GM19099 (cell line): ENCODE results near the gene ZBTB9.

Experiments
- POLR2A ChIP-seq: IDR thresholded peaks from 3 replicates; pipeline ENCODE4 v1.6.1; 2011; ENCODE audit warnings: low read depth; ENCODE audit not compliant: insufficient read length; ENCODE audit errors: extremely low read depth

ZBTB9 gene

DNA sequence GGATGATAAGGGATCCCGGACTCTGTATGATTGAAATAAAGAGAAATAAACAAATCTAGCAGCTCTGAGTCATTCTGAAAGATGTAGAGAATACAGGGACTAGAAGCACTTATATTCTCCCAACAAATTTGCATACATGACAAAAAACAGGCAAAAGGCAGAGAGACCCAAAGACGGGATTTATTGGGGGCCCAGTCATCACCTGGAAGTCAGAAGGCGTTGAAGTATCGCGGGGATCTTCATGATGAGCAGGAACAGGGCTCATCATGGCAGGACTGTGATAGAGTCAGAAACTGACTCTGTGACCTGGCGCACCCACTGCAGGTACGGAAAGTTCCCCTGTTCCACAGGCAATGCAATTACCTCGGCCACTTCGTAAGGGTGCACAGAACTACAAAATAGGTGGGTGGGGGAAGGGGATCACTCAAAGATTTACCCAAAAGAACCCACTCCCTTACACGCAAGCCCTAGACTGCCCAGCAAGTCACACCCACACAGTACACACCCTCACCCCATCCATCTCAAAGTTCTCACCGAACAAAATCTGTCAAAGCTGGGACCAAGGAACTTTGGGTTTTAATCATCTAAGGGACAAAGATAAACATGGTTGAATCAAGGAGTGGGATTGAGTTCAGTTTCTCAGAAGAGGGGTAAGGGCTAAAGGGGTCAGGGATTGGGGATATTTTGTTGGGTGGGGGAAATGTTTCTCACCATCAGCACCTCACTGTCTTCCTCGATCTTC lies 37.8 kb upstream of the ZBTB9 start:
- TF ChIP-seq POLR2A = peak; percentile 32

DNA sequence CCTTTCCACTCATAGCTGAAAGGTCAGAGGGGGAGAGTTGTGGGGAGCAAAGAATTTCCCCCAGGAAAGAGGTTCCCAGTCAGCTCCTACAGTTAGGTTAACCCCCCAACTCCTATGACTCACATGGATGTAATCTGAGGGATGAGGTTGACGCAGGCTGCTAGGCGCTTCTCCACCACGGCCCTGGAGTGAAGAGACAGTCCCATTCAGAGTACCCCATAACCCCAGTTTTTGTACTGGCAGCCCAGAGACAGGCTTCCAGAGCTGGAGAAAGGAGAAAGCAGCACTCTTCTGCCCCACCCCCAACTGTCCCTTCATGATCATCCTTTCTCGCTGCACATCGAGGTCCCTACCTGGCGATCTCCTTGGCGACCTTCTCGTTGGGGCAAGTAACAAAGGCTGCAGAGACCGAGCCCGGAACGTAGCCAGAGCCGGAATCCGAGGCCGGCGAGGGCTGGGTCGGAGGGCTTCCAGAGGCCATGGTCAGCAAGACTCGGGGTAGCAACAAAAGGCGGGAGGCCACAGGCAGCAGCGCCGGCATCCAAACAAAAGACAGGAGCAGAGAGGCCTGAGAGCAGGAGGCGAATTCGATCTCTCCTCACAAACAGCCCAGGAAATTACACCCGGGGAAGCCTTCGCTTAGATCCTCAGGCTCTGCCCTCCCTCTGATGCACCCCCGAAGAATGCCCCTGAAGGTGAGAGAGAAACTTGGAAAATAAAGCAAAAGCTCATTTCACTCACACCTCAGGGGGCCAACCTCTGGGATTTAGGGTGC lies 37.1 kb upstream of the ZBTB9 start:
- TF ChIP-seq POLR2A = no peak

DNA sequence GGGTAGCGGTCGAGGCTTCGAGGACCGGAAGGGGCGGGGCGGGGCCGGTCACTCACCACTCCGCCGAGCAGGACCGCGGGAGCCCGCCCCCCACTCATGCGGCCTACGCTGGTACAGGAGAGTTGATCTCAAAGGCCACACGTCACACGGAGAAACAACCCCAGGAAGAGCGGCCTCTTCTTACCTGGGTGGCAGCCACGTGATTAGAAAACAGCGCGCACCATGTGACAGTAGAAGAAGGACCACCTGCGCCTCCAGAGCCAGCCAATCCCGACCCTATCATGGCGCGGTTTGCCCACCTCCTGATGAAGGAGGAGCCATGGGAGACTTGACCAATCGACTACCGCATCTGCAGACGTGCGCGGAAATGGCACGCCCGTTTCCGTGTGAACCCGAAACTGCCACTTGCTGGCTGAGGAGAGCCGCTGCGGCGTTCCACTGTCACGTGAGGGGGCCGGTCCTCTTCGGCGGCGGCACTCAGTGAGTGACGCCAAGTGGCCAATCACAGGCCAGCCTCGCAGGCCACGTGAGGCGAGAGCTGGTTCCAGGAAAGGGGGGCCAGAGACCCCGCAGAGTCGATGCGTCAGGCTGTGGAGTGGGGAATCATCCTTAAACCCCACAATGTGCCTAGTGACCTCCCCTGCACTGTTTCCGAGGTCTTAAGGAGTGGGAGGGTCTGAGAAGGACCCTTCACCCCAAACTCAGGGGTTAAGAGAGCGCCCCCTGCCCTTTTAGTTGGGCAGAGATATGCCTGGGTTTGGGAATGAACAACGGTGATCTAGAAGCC lies 36.3 kb upstream of the ZBTB9 start, which contains the start of gene CUTA:
CUTA (minus strand) TSS at position 205 of the 787 bp plus-strand sequence; CDS start at position 98, 107 bp downstream.
- TF ChIP-seq POLR2A = peak; percentile 79

DNA sequence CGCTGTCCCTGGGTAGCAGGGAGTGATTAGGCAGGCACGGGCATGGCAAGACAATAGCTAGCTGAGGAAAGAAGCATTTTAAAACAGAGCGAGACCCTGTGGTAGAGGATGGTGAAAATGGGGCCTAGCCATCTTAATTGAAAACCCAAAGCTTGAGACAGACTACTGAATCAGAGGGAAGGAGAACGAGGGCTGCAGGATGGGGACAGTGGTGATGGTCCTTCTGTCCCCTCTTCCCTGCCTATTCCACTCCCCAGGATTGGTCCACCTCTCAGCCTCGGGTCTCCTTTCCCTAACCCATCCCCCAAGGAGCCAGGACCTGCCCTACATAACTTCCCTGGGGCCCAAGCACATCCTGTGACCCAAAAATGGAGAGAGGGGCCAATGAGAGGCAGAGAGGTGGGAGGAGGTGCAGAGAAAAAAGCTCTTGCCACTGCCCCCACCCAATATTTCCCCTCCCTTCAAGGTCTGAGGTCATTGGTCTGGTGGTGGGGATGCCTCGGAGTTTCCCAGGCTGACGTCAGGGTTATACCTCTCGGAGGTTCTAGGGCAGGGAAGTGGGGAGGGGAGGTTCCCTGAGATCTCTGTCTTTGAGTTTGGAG lies 35.6 kb upstream of the ZBTB9 start:
- TF ChIP-seq POLR2A = no peak

DNA sequence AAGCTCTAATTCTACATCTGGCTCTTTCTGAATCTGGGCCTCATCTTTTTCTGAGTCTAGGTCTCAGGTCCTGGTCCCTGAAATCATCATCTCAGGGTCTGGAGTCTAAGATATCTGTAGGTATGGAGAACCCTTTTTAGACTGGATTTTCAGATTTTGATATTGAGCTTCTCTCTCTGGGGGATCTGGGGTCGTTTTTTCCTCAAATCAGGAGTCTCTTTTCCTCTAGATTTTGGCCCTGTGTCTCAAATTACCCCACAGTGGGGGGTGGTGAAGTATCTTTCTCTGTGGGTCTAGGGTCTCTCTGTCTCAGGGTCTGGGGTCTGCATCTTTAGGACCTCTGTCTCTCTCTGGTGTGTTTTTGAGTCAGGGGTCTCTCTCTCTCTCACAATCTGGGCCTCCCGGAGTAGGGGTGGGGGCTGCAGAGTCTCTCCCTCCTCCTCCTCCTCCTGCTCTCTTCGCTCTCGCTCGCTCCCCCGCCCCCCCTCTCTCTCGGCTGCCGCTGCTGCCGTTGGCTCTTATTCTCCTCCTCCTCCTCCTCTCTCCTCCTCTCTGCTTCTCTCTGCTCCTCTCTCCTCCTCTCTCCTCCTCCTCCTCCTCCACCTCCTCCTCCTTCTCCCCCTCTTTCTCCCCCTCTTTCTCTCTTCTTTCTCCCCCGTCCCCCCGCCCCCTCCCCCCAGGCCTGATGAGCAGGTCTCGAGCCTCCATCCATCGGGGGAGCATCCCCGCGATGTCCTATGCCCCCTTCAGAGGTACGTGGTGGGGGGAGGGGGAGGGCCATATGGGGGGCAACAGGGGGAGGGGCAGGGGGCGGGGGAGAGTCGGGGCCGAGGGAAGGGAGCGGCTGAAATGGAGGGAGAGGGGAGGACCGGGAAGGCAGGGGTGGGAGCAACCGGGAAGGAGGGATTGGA lies 34.5 kb upstream of the ZBTB9 start, which contains the start of gene SYNGAP1:
SYNGAP1 (plus strand) TSS at position 486 of the 911 bp plus-strand sequence; CDS start at position 686, 200 bp downstream.
- TF ChIP-seq POLR2A = no peak

DNA sequence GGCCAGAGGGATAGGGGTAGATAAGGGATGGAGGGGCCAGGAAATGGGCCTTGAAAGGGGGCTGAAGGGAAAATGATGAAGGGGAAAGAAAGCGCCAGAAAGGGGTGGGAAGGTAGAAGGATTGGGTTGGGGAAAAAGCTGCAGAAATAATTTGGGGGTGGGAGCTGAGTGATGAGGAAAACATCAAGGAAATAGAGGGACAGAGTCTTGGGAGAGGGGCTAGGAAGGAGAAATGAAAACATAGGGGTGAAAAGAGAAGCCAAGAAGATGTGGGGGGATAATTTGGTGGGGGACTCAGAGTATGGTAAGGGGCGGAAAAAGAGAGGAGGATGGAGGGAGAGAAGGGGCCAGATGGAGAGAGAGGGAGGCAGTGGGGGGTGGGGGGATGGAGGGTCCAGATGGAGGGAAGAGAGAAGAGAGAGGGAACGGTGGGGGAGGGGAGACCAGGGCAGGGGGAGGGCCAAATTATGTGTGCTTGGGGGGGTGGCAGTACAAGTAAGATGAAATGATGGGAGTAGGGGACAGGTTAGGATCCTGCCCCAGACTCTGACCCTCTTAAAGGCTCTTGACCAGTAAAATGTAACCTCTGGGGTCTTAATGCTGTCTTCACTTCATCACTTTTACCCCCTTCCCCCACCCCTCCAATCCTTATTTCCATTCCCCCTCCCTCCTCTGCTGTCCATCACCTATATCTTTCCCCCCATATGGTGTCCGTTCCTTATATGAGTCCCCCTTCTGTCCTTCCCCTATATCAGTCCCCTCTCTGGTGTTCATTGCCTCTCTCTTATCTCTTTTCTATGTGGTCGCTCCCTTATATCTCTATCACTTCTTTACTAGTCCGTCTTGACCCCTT lies 33.7 kb upstream of the ZBTB9 start:
- TF ChIP-seq POLR2A = no peak

DNA sequence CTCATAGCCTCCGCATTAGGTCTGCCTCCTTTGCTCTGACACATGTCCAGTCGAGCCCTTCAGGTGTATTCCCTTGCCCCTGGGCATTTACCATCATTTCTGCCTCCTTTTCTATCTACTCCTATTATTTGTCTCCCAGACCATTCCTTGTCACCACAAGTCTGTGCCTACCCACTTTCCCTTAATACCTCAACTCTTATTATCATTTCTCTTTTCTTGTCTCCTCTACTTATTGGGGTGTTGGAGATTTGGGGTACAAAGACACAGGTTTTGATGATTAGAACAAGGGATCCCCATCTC lies 33.1 kb upstream of the ZBTB9 start:
- TF ChIP-seq POLR2A = no peak

DNA sequence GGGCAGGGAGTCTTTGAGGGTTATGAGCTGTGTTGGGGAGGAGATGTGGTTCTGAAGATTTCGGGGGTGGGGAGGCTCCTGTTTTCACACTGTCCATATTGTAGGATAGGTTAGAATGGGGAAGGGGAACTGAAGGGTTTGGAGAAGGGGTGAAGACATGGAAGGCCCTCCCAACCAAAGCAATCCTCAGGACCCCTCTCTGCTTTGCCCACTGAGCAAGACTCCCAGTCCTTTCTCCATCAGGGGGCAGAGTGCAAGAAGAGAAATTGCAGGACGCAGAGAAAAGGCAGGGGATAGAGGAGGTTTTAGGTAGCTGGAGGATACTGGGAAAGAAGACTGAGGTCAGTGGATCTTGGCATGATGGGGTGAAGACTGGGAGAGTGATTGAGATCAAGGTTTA lies 30.6 kb upstream of the ZBTB9 start:
- no peak for TF ChIP-seq POLR2A

DNA sequence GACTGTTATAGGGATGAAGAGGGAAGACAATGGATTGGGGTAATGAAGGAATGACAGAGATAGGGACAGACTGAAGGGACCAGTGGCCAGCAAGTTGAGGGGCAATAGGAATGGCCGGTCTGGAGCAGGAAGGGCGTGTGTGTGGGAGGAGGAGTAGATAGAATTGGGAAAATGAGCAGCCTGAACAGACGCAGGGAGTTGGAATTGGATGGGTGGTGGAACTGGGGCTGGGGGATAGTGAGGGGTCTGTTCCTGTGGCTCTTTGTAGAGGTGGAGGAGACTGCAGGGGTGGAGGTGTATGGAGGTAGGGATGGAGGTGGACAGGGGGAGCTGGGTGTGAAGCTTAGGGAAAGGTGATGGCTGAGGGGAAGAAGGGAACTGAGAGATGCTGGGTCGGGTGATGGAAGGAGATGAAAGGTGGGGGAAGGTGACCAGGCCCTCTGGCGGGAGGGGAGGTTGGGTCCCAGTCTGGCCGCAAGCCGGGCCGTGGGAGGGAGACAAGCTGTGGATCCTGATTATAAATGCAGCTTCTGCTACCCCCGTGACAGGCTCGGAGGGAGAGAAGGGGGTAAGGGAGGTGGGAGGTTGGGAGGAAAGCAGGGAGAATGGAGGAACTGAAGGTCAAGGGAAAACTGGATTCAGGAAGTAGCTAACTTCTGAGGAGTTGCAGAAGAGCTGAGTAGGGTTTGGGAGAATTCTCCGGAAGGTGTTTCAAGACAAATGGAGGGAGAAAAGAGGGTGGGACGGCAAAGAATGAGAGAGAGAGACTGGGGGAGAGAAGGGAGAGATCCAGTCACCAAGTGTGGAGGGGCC lies 29.3 kb upstream of the ZBTB9 start:
- no peak for TF ChIP-seq POLR2A

DNA sequence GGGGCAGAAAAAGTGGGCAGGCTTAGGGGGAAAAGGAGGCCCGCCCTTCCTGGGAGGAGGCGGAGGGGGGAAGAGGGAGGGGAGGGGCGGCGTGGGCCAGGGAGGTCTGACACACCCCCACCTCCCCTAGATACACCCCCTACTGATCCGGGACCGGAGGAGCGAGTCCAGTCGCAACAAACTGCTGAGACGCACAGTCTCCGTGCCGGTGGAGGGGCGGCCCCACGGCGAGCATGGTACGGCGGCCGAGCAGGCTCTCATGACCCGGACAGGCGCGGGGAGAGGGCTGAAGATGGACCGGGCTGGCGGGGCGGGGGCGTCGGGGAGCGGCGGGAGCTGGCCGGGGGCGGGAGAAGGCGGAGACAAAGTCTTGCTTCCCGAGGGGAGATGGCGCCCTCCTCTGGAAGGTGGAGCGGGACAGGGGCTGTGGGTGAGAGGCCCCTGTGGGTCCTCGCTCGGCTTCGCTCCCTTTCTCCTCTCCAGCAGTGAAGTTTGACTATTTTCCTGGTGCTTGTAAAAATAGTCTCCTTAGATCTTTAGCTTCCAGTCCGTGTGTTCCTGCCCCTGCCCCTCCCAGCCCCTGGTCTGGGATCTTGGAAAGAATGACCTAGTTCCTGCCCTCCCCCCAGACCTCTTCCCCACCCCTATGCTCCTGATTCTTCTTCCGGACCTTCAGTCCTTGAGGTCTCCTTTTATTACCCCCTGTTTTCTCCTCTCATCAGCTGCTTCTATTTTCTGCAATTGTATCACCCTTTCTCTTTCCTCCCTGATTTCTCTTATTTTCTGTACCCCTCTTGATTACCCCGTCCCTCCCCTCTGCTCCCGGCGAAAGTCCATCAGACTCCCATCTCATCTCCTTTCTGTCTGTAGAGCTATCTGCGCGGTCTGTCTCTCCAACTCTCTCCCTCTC lies 28.5 kb upstream of the ZBTB9 start:
- peak; percentile 69 for TF ChIP-seq POLR2A

DNA sequence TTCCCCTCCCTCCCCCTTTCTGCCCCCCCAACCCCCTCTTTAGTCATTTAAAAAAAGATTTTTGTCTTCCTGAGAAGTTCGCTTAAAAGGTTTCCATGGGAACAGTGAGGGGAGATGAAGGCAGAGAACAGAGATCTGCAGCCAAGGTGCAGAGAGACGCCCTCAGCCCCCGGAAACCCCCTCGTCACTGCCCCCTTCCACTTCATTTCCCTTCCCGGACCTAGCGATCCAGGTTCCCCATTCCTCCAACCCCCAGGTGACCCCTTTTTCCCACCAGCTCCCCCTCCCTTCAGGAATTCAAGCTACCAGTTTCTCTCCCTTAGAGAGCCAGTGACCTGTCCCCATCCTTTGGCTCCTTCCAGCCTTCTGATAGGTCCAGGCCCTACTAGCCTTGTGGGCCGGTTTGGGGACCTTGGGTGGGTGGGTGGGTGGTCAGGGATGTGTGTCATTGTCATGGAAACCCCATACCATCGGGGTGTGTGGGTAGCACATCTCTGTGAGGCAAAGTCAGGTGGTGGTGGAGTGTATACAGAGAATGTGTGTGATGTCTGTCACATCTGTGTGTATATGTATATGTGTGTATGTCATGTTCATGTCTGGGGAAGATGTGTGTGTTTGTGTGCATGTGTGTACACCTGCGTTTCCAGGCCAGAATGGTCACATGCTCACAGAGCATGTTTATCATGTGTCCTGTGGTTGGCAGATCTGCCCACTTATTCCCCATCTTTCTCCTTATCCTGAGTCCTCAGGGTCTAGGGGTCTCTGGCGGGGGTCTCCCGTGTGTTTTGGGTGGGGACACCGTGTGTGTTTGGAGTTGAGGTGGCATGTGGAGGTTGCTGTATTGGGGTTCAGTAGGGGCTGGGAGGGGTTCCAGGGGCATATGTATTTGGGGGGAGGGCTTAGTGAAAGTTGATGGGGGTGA lies 27.5 kb upstream of the ZBTB9 start:
- TF ChIP-seq POLR2A = no peak
